Vagina (tissue), 2 donors: Measurements from ENCODE around the gene MNX1. TPM values are rescaled to one million over a fixed set of nuclear protein-coding genes. Genes with fewer than 3 reads are reported as not detected.

Experiments used
- DNase-seq, 2 donors: peaks; one replicate each; pipeline ENCODE4 v3.0.0-alpha.2; 2017; ENCODE audit errors: extremely low spot score in 2 of 2
- H3K27ac ChIP-seq: fragments of 200-600 bp; sonication (generic); one replicate; pipeline ENCODE4 v1.5.1; 2019
- H3K27me3 ChIP-seq: fragments of 200-600 bp; sonication (generic); one replicate; pipeline ENCODE4 v1.5.1; 2019
- H3K36me3 ChIP-seq, 2 donors: fragments of 200-600 bp; sonication (generic); one replicate each; pipeline ENCODE4 v1.5.1; 2017 to 2019
- H3K4me1 ChIP-seq: fragments of 200-600 bp; sonication (generic); one replicate; pipeline ENCODE4 v1.5.1; 2019
- H3K4me3 ChIP-seq, 2 donors: fragments of 200-600 bp; sonication (generic); 1 replicate in 1 of 2; 2 replicates in 1 of 2; pipeline ENCODE4 v1.5.1; 2016 to 2019
- H3K9me3 ChIP-seq: fragments of 200-600 bp; sonication (generic); one replicate; pipeline ENCODE4 v1.5.1; 2019
- CTCF ChIP-seq, 3 experiments: fragments of 450-650 bp in 2 of 3; fragments of 200-600 bp in 1 of 3; sonication (generic) in 1 of 3; IDR thresholded peaks; one replicate each; pipeline ENCODE4 v1.5.1; 2017 to 2019; ENCODE audit warnings: antibody characterized with exemption in 3 of 3, mild to moderate bottlenecking in 2 of 3, moderate library complexity in 2 of 3
- POLR2A ChIP-seq, 2 donors: fragments of 450-650 bp; IDR thresholded peaks; one replicate each; pipeline ENCODE4 v1.6.1; 2017; ENCODE audit warnings: antibody characterized with exemption in 2 of 2, mild to moderate bottlenecking in 2 of 2, moderate library complexity in 2 of 2
- POLR2AphosphoS5 ChIP-seq, 2 donors: sonication (generic); formaldehyde crosslinking; IDR thresholded peaks; one replicate each; pipeline ENCODE4 v1.9.0; 2017; ENCODE audit warnings: antibody characterized with exemption in 2 of 2, mild to moderate bottlenecking in 2 of 2, low read depth in 1 of 2; ENCODE audit not compliant: insufficient read depth in 1 of 2
- intact Hi-C: fragments of 100-400 bp; cut with DNase I; formaldehyde crosslinking; loops from one replicate; pipeline ENCODE4 v1.15.1; 2023
- total RNA-seq: library from RNA; depleted of rRNA; stranded (reverse); fragments of >200 nt; gene quantifications from one replicate; pipeline ENCODE4 v1.2.3, GENCODE V29; 2016

MNX1 gene
- total RNA-seq, 1 donor from 2014 or later = not detected

- Histone ChIP-seq H3K9me3 (peaks cover 10% of the 10 kb centered on the region), H3K36me3 (no peaks in the 10 kb centered on the region), H3K27me3 (no peaks in the 10 kb centered on the region), H3K4me1 (peaks cover under 1% of the 10 kb centered on the region), H3K4me3 (no peak overlapping the region), H3K27ac (no peak overlapping the region)
- TF ChIP-seq POLR2AphosphoS5 (IDR thresholded peaks at IDR 0.05; ENCODE audit: insufficient read depth in 1 of 2, low read depth in 1 of 2) (no peak), CTCF (IDR thresholded peaks at IDR 0.05) (no peak), POLR2A (IDR thresholded peaks at IDR 0.05) (no peak)
- DNase-seq = peak in 1 of 2 donors; percentile 43
- intact Hi-C loops = no loop called here
Measured at GRCh38 chr7:156979711-156980110, 30.8 kb downstream of the MNX1 start.

GRCh38 chr7:156979007-156979606 is 31.4 kb downstream of the MNX1 start:
- TF ChIP-seq POLR2A (IDR thresholded peaks at IDR 0.05) = no peak
- TF ChIP-seq POLR2AphosphoS5 (IDR thresholded peaks at IDR 0.05; ENCODE audit: insufficient read depth in 1 of 2, low read depth in 1 of 2) = no peak
- TF ChIP-seq CTCF (IDR thresholded peaks at IDR 0.05) = no peak
- H3K4me3 ChIP-seq = no peak overlapping the region
- H3K4me1 ChIP-seq = no peaks in the 10 kb centered on the region
- intact Hi-C loops = no loop called here
- DNase-seq = no peak
- H3K27me3 ChIP-seq = no peaks in the 10 kb centered on the region
- H3K9me3 ChIP-seq = peaks cover 10% of the 10 kb centered on the region
- no peak overlapping the region for H3K27ac ChIP-seq
- no peaks in the 10 kb centered on the region for H3K36me3 ChIP-seq

- TF ChIP-seq CTCF (IDR thresholded peaks at IDR 0.05) (no peak), POLR2A (IDR thresholded peaks at IDR 0.05) (no peak), POLR2AphosphoS5 (IDR thresholded peaks at IDR 0.05; ENCODE audit: insufficient read depth in 1 of 2, low read depth in 1 of 2) (no peak)
- Histone ChIP-seq H3K27me3 (no peaks in the 10 kb centered on the region), H3K36me3 (peaks cover 0 to 6% of the 10 kb centered on the region in 2 donors), H3K27ac (no peak overlapping the region), H3K4me1 (no peaks in the 10 kb centered on the region), H3K4me3 (no peak overlapping the region), H3K9me3 (peaks cover 10% of the 10 kb centered on the region)
- intact Hi-C loops = no loop called here
- no peak for DNase-seq
Measured at GRCh38 chr7:156975620-156976019, 34.8 kb downstream of the MNX1 start.

- Histone ChIP-seq H3K9me3 (no peaks in the 10 kb centered on the region), H3K27ac (no peak overlapping the region), H3K4me3 (no peak overlapping the region), H3K4me1 (no peaks in the 10 kb centered on the region), H3K36me3 (peaks cover 0 to 28% of the 10 kb centered on the region in 2 donors), H3K27me3 (no peaks in the 10 kb centered on the region)
- intact Hi-C loops = loop anchor here (10.0 kb wide), 1 partner anchor 305 kb away; no protein-coding TSS in a partner anchor
- no peak for DNase-seq
- TF ChIP-seq POLR2AphosphoS5 (IDR thresholded peaks at IDR 0.05; ENCODE audit: insufficient read depth in 1 of 2, low read depth in 1 of 2) (no peak), CTCF (IDR thresholded peaks at IDR 0.05) (peak in 2 of 3 experiments; percentile 22 to 25), POLR2A (IDR thresholded peaks at IDR 0.05) (no peak)
Measured at GRCh38 chr7:156969972-156970420, 40.5 kb downstream of the MNX1 start.

- Histone ChIP-seq H3K36me3 (peaks cover 0 to 44% of the 10 kb centered on the region in 2 donors), H3K27ac (no peak overlapping the region), H3K9me3 (no peaks in the 10 kb centered on the region), H3K4me1 (no peaks in the 10 kb centered on the region), H3K27me3 (no peaks in the 10 kb centered on the region), H3K4me3 (no peak overlapping the region)
- intact Hi-C loops = loop anchor here (10.0 kb wide), 1 partner anchor 307 kb away; no protein-coding TSS in a partner anchor
- no peak for DNase-seq
- TF ChIP-seq CTCF (IDR thresholded peaks at IDR 0.05) (no peak), POLR2A (IDR thresholded peaks at IDR 0.05) (no peak), POLR2AphosphoS5 (IDR thresholded peaks at IDR 0.05; ENCODE audit: insufficient read depth in 1 of 2, low read depth in 1 of 2) (no peak)
Measured at GRCh38 chr7:156968183-156968582, 42.3 kb downstream of the MNX1 start.
